DND-41 (cell line): Measurements from ENCODE around the gene ADGRD2.

Experiments used
- ATAC-seq: fragments of 200-7000 bp; cut with Tn5 transposase; 3 replicates; pipeline ENCODE4 v1.9.1; 2021; ENCODE audit warnings: low read depth; ENCODE audit not compliant: insufficient read depth
- DNase-seq: peaks from one replicate; pipeline ENCODE4 v3.0.0-alpha.2; 2020
- H2AFZ ChIP-seq: 2 replicates; pipeline ENCODE4 v1.6.0; 2012; ENCODE audit warnings: low read depth, low read length
- H3K27ac ChIP-seq: 2 replicates; pipeline ENCODE4 v1.5.1; 2012; ENCODE audit warnings: low read length, inconsistent platforms
- H3K27me3 ChIP-seq: fragments of 200-600 bp; sonication (generic); 2 replicates; pipeline ENCODE4 v1.6.0; 2012; ENCODE audit warnings: low read length, mild to moderate bottlenecking, inconsistent platforms; ENCODE audit not compliant: insufficient read depth, poor library complexity
- H3K36me3 ChIP-seq: 2 replicates; pipeline ENCODE4 v1.5.1; 2012; ENCODE audit warnings: low read length, inconsistent platforms; ENCODE audit not compliant: insufficient read depth
- H3K4me1 ChIP-seq: 2 replicates; pipeline ENCODE4 v1.5.1; 2012; ENCODE audit warnings: mild to moderate bottlenecking, low read length; ENCODE audit not compliant: insufficient read depth
- H3K4me2 ChIP-seq: 2 replicates; pipeline ENCODE4 v1.6.0; 2012; ENCODE audit warnings: mild to moderate bottlenecking, moderate library complexity, low read length, inconsistent platforms; ENCODE audit not compliant: insufficient read depth
- H3K4me3 ChIP-seq, 2 experiments: fragments of 200-600 bp in 1 of 2; shearing (Covaris generic) in 1 of 2; 2 replicates each; pipeline ENCODE4 v1.5.1; 2012 to 2016; ENCODE audit warnings: inconsistent platforms in 2 of 2, low read length in 2 of 2, mild to moderate bottlenecking in 2 of 2, low read depth in 1 of 2, moderate library complexity in 1 of 2
- H3K79me2 ChIP-seq: 2 replicates; pipeline ENCODE4 v1.6.0; 2012; ENCODE audit warnings: low read length, inconsistent platforms; ENCODE audit not compliant: insufficient read depth
- H3K9ac ChIP-seq: 2 replicates; pipeline ENCODE4 v1.6.0; 2012; ENCODE audit warnings: low read depth, mild to moderate bottlenecking, inconsistent platforms, low read length, moderate library complexity
- H3K9me3 ChIP-seq: 2 replicates; pipeline ENCODE4 v1.5.1; 2012; ENCODE audit warnings: low read length, moderate library complexity, mild to moderate bottlenecking, inconsistent platforms; ENCODE audit not compliant: insufficient read depth, severe bottlenecking
- H4K20me1 ChIP-seq: 2 replicates; pipeline ENCODE4 v1.6.0; 2012; ENCODE audit warnings: low read length; ENCODE audit not compliant: insufficient read depth
- EZH2 ChIP-seq: IDR thresholded peaks from 3 replicates; pipeline ENCODE4 v1.6.1; 2012; ENCODE audit warnings: borderline replicate concordance, low read depth, mild to moderate bottlenecking, moderate library complexity, low read length, inconsistent platforms; ENCODE audit not compliant: severe bottlenecking
- TF ChIP-seq, protein P1 (sequence below): IDR thresholded peaks from 2 replicates; pipeline ENCODE4 v1.5.1; 2012; ENCODE audit warnings: borderline replicate concordance, low read length, moderate library complexity, mild to moderate bottlenecking; ENCODE audit not compliant: poor library complexity, severe bottlenecking; ENCODE audit errors: extremely low read depth

ADGRD2 gene

DNA sequence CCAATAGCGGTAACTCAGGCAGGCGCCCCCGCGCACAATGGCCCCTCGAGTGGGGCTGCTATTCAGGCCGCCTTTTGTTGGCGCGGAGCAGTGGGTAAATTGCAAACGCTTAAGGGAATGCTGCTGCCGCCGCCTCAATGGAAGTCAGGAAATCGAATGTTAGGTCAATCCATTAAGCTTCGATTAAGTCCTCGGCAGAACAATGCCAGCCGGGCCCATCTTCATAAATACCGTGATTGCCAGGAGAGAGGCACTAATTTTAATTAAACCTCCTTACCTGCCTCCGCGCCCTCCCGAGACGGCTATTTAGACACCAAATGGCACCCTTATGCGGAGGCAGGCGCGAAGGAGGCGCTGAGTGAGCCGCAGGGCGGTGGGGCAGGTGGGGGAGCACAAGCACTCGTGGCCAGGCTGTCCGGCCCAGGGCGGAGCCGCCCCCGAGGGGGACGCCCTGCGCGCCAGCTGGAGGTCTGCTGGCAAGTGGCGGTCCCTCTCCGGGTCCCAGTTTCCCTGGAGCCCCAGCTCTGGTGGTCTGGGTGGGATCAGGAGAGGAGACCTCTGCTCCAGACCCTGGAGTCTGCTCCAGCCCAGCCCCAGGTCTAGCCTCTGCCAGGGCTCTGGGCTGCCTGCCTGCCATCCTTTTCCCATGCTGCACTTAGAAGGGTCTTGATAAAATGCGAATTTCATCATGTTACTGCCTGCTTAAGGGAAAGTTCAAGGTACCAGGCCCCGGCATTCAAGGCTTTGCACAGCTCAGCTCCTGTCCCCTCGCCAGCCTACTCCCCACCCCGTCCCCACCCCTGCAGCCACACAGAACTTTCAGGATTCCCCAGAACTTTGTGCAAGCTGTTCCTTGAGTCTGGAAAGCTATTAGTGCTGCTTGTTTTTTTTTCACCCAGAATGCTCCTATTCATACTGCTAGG, 37.3 kb downstream of the ADGRD2 start:
- no peaks in the 10 kb centered on the region for H3K4me1 ChIP-seq
- H3K27ac ChIP-seq: no peak overlapping the region
- H2AFZ ChIP-seq: no peak overlapping the region
- TF ChIP-seq EZH2: no peak
- TF ChIP-seq, protein P1, sequence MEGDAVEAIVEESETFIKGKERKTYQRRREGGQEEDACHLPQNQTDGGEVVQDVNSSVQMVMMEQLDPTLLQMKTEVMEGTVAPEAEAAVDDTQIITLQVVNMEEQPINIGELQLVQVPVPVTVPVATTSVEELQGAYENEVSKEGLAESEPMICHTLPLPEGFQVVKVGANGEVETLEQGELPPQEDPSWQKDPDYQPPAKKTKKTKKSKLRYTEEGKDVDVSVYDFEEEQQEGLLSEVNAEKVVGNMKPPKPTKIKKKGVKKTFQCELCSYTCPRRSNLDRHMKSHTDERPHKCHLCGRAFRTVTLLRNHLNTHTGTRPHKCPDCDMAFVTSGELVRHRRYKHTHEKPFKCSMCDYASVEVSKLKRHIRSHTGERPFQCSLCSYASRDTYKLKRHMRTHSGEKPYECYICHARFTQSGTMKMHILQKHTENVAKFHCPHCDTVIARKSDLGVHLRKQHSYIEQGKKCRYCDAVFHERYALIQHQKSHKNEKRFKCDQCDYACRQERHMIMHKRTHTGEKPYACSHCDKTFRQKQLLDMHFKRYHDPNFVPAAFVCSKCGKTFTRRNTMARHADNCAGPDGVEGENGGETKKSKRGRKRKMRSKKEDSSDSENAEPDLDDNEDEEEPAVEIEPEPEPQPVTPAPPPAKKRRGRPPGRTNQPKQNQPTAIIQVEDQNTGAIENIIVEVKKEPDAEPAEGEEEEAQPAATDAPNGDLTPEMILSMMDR: no peak
- H3K27me3 ChIP-seq: no peaks in the 10 kb centered on the region
- H3K4me3 ChIP-seq: no peak overlapping the region
- H3K36me3 ChIP-seq: no peaks in the 10 kb centered on the region
- no peak overlapping the region for H3K9ac ChIP-seq
- no peaks in the 10 kb centered on the region for H3K79me2 ChIP-seq
- no peak for DNase-seq
- no peak overlapping the region for H3K4me2 ChIP-seq
- H3K9me3 ChIP-seq: no peaks in the 10 kb centered on the region
- no peaks in the 10 kb centered on the region for H4K20me1 ChIP-seq
- ATAC-seq: no peak

DNA sequence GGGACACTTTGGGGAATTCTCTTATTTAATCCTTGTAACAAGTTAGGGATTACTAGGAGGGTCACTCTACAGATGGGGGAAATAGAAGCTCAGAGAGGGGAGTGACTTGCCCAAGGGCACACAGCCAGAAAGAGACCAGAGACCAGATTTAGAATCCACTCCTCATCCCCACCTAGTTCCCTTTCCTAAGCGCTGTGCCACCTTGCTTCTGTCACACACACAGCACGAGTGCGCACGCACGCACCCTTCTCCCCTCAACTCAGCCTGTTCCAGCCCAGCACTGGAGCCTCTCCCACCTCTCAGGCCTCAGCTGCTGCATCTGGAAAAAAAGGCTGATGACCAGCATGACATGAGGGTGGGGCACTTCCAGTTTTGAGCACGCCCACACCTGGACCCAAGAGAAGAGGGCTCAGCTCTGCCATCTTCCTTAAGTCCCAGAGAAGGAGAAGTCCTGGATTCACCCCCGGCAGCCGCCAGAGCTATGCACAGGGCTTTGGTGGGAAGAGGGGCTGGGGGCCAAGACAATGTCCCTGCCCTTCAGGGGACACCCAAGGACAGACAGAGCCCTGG, 38.5 kb downstream of the ADGRD2 start:
- Histone ChIP-seq H3K27me3 (no peaks in the 10 kb centered on the region), H3K4me3 (no peak overlapping the region), H4K20me1 (no peaks in the 10 kb centered on the region), H2AFZ (no peak overlapping the region), H3K27ac (no peak overlapping the region), H3K9ac (no peak overlapping the region), H3K36me3 (no peaks in the 10 kb centered on the region), H3K4me2 (no peak overlapping the region), H3K79me2 (no peaks in the 10 kb centered on the region), H3K9me3 (no peaks in the 10 kb centered on the region), H3K4me1 (no peaks in the 10 kb centered on the region)
- ATAC-seq (no peak), DNase-seq (no peak)
- no peak for TF ChIP-seq EZH2
- TF ChIP-seq, protein P1: no peak

DNA sequence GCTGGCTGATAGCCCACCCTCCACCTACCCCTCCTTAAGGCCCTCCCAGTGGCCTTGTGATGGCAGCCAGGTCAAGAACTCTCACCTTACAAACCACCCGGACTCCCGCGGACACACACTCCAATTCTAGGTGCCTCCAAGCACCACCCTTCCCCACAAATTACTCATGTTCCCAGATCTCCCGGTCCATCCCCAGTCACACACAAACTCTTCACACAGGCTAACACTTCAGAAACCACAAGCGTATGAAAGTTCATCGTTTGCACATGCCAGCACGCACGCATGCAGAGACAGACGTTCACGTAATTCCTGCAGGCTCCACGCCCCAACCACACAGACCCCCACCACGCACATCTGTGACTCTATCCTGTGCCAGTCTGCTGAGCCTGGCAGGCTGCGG, 39.0 kb downstream of the ADGRD2 start:
- H3K9me3 ChIP-seq: no peaks in the 10 kb centered on the region
- no peaks in the 10 kb centered on the region for H3K27me3 ChIP-seq
- TF ChIP-seq EZH2: no peak
- TF ChIP-seq, protein P1: no peak
- ATAC-seq: no peak
- H2AFZ ChIP-seq: no peak overlapping the region
- no peak overlapping the region for H3K27ac ChIP-seq
- H4K20me1 ChIP-seq: no peaks in the 10 kb centered on the region
- no peak overlapping the region for H3K4me2 ChIP-seq
- H3K36me3 ChIP-seq: no peaks in the 10 kb centered on the region
- H3K4me1 ChIP-seq: no peaks in the 10 kb centered on the region
- no peak for DNase-seq
- H3K9ac ChIP-seq: no peak overlapping the region
- no peak overlapping the region for H3K4me3 ChIP-seq
- H3K79me2 ChIP-seq: no peaks in the 10 kb centered on the region
